Body of pancreas (tissue), 4 donors: Measurements from ENCODE around the gene GOLGA7B. TPM values are rescaled to one million over a fixed set of nuclear protein-coding genes. Genes with fewer than 3 reads are reported as not detected.

Experiments used
- ATAC-seq: fragments of 150-250 bp; one replicate; pipeline ENCODE4 v1.9.1; 2016
- DNase-seq, 4 donors: peaks; one replicate each; pipeline ENCODE4 v3.0.0-alpha.2; 2019
- H3K27ac ChIP-seq, 4 donors: fragments of 200-600 bp; sonication (generic); 1 replicate in 3 of 4; 2 replicates in 1 of 4; pipeline versions ENCODE4 v1.5.1 to v1.6.1; 2016 to 2019; ENCODE audit warnings: mild to moderate bottlenecking in 1 of 4, mixed read lengths in 1 of 4, moderate library complexity in 1 of 4
- H3K27me3 ChIP-seq, 2 donors: fragments of 200-600 bp; sonication (generic); one replicate each; pipeline ENCODE4 v1.6.0; 2016; ENCODE audit warnings: mild to moderate bottlenecking in 1 of 2
- H3K36me3 ChIP-seq, 2 donors: fragments of 200-600 bp; sonication (generic); replicated peaks in 1 of 2; 2 replicates each; pipeline ENCODE4 v1.5.1; 2016; ENCODE audit warnings: low read depth in 2 of 2; ENCODE audit not compliant: insufficient read depth in 1 of 2
- H3K4me1 ChIP-seq: fragments of 200-600 bp; sonication (generic); one replicate; pipeline ENCODE4 v1.6.0; 2016
- H3K4me3 ChIP-seq, 2 donors: fragments of 200-600 bp; sonication (generic); 1 replicate in 1 of 2; 2 replicates in 1 of 2; pipeline ENCODE4 v1.5.1; 2016 to 2019
- H3K9me3 ChIP-seq, 3 donors: fragments of 200-600 bp; sonication (generic); 1 replicate in 2 of 3; 2 replicates in 1 of 3; pipeline ENCODE4 v1.5.1; 2016
- POLR2A ChIP-seq, 3 donors: fragments of 450-650 bp; IDR thresholded peaks; one replicate each; pipeline ENCODE4 v1.6.1; 2016; ENCODE audit warnings: antibody characterized with exemption in 3 of 3, mild to moderate bottlenecking in 2 of 3
- WGBS, 2 donors: methylation state at CpG; one replicate each; pipeline ENCODE4 v1.1.5; 2017; 5-methylcytosine and 5-hydroxymethylcytosine counted together
- intact Hi-C: fragments of 100-400 bp; cut with DNase I; formaldehyde crosslinking; loops from one replicate; pipeline ENCODE4 v1.15.1; 2023
- total RNA-seq, 2 donors: library from RNA; depleted of rRNA; stranded (reverse); fragments of >200 nt; gene quantifications; one replicate each; pipeline ENCODE4 v1.1.0, GENCODE V29; 2016
- TF ChIP-seq, protein P1 (sequence below), 7 experiments: fragments of 450-650 bp in 4 of 7; fragments of 200-600 bp in 3 of 7; sonication (generic) in 3 of 7; IDR thresholded peaks; one replicate each; pipeline ENCODE4 v1.5.1; 2016 to 2019; ENCODE audit warnings: antibody characterized with exemption in 7 of 7

Gene GOLGA7B
- total RNA-seq, 2 donors from 2014 or later = 9.1 to 12.5 TPM

DNA sequence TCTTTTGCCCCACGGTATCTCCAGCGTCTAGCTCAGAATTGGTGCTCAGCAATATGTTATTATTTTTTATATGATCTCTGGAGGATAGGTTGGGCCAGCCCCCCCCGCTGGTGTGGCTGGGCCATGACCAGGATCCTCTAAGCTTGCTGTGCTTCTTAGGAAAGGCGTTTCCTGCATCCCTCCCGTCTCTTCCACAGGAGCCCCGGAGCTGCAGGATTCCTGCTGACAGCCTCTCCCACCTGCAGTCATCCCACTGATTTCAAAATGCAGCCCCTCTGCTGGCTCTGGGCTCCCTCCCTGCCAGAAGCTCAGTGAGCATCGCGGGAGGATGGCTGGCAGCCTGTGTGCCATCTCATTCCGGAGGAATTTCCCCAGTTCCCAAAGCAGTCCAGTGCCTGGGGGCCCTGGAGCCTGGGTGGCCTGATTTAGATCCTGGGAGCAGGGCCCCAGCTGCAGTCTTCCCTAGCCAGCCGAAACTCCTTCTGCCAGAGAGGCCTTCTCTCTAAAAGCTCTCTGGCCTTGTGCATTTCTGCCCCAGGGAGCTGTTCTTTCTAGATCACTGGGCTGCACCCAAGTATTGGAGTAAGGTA, 21.8 kb upstream of the GOLGA7B start:
- Histone ChIP-seq H3K27me3 (no peaks in the 10 kb centered on the region), H3K27ac (no peak overlapping the region), H3K36me3 (no peaks in the 10 kb centered on the region), H3K4me1 (peaks cover 10% of the 10 kb centered on the region), H3K4me3 (no peak overlapping the region), H3K9me3 (no peaks in the 10 kb centered on the region)
- no peak for DNase-seq
- no peak for TF ChIP-seq POLR2A (IDR thresholded peaks at IDR 0.05)
- no peak for ATAC-seq
- intact Hi-C loops = no loop called here
- 72 to 74% methylated on average over 9 to 10 of the region's 10 CpGs for WGBS, 2 donors

DNA sequence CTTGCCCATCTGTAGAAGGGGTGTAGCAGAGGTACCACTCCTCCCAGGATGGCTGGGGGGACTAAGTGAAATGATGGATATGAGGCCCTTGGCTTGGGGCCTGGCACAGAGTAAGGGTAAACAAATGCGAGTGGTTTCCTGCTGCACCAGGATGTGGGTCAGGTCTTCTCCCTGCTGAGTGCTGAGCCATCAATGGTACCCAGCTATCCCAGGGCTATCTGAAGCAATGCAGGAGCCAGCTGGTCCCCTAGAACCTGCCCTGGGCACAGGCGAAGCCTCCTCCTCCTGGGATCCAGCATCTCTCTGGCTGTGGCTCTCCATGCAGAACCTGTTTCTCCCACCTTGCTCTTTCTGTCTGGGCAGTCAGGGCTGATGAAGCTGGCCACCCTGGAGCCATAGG, 20.9 kb upstream of the GOLGA7B start:
- intact Hi-C loops = no loop called here
- Histone ChIP-seq H3K9me3 (no peaks in the 10 kb centered on the region), H3K4me3 (no peak overlapping the region), H3K27ac (no peak overlapping the region), H3K27me3 (no peaks in the 10 kb centered on the region), H3K36me3 (no peaks in the 10 kb centered on the region), H3K4me1 (peaks cover 10% of the 10 kb centered on the region)
- TF ChIP-seq, protein P1, sequence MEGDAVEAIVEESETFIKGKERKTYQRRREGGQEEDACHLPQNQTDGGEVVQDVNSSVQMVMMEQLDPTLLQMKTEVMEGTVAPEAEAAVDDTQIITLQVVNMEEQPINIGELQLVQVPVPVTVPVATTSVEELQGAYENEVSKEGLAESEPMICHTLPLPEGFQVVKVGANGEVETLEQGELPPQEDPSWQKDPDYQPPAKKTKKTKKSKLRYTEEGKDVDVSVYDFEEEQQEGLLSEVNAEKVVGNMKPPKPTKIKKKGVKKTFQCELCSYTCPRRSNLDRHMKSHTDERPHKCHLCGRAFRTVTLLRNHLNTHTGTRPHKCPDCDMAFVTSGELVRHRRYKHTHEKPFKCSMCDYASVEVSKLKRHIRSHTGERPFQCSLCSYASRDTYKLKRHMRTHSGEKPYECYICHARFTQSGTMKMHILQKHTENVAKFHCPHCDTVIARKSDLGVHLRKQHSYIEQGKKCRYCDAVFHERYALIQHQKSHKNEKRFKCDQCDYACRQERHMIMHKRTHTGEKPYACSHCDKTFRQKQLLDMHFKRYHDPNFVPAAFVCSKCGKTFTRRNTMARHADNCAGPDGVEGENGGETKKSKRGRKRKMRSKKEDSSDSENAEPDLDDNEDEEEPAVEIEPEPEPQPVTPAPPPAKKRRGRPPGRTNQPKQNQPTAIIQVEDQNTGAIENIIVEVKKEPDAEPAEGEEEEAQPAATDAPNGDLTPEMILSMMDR (IDR thresholded peaks at IDR 0.05) = no peak
- no peak for TF ChIP-seq POLR2A (IDR thresholded peaks at IDR 0.05)
- DNase-seq = no peak
- 58 to 75% methylated on average over 2 of the region's 2 CpGs for WGBS, 2 donors
- no peak for ATAC-seq

DNA sequence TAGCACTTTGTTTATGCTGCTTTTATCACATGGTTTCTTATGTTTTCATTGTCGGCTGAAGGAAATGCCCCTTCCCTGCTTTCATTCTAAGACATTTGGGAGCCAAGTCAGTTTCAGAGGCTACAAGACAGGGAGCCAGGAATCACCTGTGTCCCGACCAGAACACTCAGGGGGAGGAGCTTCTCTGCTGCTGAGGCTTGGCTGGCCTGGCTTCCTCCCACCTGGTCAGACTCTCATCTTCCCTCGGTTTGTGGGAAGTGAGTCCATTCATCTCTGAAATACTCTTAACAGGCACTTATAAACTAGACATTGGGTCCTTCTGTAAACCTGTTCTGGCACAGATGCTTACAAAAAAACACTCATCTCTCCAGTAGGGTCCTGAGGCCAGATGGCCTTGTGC, 19.6 kb upstream of the GOLGA7B start:
- Histone ChIP-seq H3K27me3 (no peaks in the 10 kb centered on the region), H3K36me3 (no peaks in the 10 kb centered on the region), H3K4me3 (no peak overlapping the region), H3K9me3 (no peaks in the 10 kb centered on the region), H3K27ac (no peak overlapping the region), H3K4me1 (peaks cover 10% of the 10 kb centered on the region)
- 2 to 8% methylated on average over 3 of the region's 3 CpGs for WGBS, 2 donors
- ATAC-seq (peak; percentile 56), DNase-seq (peak; percentile 39 to 78 (median 69))
- no peak for TF ChIP-seq POLR2A (IDR thresholded peaks at IDR 0.05)
- TF ChIP-seq, protein P1 (IDR thresholded peaks at IDR 0.05) = no peak
- intact Hi-C loops = no loop called here

DNA sequence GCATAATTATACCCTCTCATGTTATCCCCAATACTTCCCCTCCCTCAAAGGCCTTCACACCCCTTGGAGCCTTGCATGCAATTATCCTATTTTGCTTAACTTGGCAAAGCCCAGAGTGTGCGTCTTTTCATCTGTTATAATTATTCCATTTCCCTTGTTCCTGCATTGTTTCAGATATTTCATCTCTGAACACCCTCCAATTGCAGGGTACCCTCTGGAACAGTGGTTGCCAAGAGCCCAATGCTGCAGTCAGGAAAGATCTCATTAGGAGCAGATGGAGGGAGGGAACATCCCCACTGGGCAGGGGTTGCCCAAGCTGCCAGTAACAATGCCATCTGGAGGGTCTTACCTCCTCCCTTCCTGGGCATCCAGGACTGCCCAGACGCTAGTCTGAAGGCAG, 18.4 kb upstream of the GOLGA7B start:
- H3K4me3 ChIP-seq = no peak overlapping the region
- WGBS, 2 donors = 88 to 89% methylated on average over 2 of the region's 2 CpGs
- ATAC-seq = no peak
- peaks cover 10% of the 10 kb centered on the region for H3K4me1 ChIP-seq
- H3K36me3 ChIP-seq = no peaks in the 10 kb centered on the region
- no peaks in the 10 kb centered on the region for H3K27me3 ChIP-seq
- no peak overlapping the region for H3K27ac ChIP-seq
- H3K9me3 ChIP-seq = no peaks in the 10 kb centered on the region
- intact Hi-C loops = no loop called here
- DNase-seq = no peak
- TF ChIP-seq POLR2A (IDR thresholded peaks at IDR 0.05) = no peak
- TF ChIP-seq, protein P1 (IDR thresholded peaks at IDR 0.05) = no peak

DNA sequence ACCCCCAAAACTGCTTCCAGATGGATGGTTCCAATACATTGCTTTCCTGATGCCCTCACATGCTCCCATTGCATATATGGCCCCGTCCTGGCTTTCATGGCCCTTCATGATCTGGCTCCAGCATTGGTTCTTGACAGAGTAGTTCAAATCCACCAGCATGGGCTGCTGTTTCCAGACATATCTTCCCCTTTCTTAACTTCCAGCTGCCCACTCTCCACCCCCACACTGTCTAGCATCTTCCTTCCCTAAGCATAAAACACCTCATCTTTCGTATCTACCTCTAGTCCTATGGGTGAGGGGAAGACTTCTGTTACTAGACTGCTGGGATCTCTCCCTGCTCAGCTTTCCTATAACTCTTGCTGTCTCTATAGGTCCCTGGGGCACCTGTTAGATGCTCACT, 13.2 kb upstream of the GOLGA7B start:
- Histone ChIP-seq H3K4me1 (peaks cover 12% of the 10 kb centered on the region), H3K4me3 (no peak overlapping the region), H3K36me3 (no peaks in the 10 kb centered on the region), H3K27ac (no peak overlapping the region), H3K27me3 (no peaks in the 10 kb centered on the region), H3K9me3 (no peaks in the 10 kb centered on the region)
- WGBS, 2 donors = 91 to 97% methylated on average over 2 of the region's 2 CpGs
- ATAC-seq (no peak), DNase-seq (no peak)
- TF ChIP-seq POLR2A (IDR thresholded peaks at IDR 0.05) = no peak
- TF ChIP-seq, protein P1 (IDR thresholded peaks at IDR 0.05) = no peak
- intact Hi-C loops = loop anchor here (5.0 kb wide), 1 partner anchor 34 kb away; no protein-coding TSS in a partner anchor
